Measurements from ENCODE around the gene ARHGEF40.

DNA sequence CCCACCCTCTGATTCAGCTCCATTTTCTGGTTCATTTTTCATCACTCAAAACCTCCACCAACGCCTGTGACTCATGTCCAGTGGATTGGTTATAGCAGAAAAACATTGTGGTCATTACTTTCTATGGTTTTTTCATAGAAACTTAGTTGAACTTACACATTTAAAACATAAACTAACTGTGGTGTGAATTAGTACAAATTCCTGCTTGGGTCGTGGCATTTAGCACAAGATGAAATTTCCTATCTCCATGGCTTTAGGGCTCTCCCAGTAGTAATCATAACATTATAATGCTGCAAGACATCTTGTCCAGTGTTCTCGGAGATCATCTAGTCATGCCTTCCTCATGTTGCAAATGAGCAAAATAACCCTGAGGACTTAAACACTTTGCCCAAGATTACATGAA lies 20.8 kb upstream of the ARHGEF40 start:
- TF ChIP-seq EZH2 (IDR thresholded peaks at IDR 0.05; ENCODE audit: low read length), result no peak
- TF ChIP-seq, protein P1, sequence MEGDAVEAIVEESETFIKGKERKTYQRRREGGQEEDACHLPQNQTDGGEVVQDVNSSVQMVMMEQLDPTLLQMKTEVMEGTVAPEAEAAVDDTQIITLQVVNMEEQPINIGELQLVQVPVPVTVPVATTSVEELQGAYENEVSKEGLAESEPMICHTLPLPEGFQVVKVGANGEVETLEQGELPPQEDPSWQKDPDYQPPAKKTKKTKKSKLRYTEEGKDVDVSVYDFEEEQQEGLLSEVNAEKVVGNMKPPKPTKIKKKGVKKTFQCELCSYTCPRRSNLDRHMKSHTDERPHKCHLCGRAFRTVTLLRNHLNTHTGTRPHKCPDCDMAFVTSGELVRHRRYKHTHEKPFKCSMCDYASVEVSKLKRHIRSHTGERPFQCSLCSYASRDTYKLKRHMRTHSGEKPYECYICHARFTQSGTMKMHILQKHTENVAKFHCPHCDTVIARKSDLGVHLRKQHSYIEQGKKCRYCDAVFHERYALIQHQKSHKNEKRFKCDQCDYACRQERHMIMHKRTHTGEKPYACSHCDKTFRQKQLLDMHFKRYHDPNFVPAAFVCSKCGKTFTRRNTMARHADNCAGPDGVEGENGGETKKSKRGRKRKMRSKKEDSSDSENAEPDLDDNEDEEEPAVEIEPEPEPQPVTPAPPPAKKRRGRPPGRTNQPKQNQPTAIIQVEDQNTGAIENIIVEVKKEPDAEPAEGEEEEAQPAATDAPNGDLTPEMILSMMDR (optimal IDR thresholded peaks at IDR 0.05 in 1 of 3, IDR thresholded peaks at IDR 0.05 in 1 of 3, conservative IDR thresholded peaks at IDR 0.05 in 1 of 3; ENCODE audit: extremely low read depth in 1 of 3, insufficient read depth in 2 of 3, low read length in 3 of 3), result no peak
